Stimulated activated CD8-positive, alpha-beta memory T cell treated with anti-CD3 and anti-CD28 coated beads, Interleukin-4, amount 100 ng/mL, for 48 hours (primary cell): ENCODE measurements around the gene PYDC2.

Experiments used
- DNase-seq: peaks from one replicate; pipeline ENCODE4 v3.0.0-alpha.2; 2020

Gene PYDC2

DNA sequence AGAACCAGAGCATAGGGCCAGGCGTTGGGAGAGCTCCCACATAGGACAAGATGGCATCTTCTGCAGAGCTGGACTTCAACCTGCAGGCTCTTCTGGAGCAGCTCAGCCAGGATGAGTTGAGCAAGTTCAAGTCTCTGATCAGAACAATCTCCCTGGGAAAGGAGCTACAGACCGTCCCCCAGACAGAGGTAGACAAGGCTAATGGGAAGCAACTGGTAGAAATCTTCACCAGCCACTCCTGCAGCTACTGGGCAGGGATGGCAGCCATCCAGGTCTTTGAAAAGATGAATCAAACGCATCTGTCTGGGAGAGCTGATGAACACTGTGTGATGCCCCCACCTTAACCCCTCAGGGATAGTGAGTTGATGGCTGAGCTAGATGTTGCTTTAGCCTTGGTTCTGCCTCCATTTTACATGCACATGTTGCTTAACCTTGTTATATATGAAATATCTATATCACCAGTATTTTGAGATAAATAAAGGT, at the start of gene PYDC2:
TSS of gene PYDC2 (plus strand) at position 51 of the 483 bp plus-strand sequence. CDS start at position 51, 0 bp downstream.
- no peak for DNase-seq

DNA sequence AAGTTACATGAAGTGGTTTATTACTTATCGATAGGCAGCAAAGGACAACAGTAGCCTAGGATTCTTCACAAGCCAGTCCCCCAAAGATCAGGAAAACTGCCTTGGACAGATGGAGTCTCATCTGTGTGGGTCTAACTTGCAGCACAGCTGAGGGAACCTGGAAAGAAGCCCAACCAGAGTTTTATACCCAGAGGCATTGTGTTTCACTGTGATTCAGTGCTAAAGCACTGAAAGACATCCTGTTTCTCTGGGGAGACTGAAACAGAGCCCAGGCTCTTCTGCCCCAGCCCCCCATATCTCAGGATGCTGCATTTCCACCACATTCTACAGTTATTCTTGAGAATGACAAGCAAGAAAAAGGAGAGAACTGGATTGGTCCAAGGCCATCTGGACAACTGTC, 48.2 kb upstream of the PYDC2 start:
- DNase-seq: no peak

DNA sequence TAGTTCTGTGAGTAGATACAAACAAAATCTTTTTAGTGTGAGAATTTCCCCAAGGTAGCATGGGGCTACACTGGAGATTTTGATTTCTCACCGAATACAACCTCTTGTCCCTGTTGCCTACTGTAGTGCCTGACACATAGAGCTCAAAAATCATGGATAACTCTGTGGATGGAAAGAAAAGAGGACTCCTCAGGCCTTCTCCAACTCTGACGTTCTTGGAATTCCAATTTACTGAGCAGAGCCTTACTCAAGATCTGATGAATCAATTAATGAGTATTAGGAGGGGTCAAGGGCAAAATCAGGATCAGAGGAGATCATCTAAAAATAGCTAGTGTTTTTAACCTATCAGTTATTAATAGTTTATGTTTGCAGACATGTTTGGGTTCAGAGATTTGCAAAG, 46.7 kb upstream of the PYDC2 start:
- DNase-seq: no peak

- no peak for DNase-seq
Measured at GRCh38 chr3:191414732-191415131, 46.2 kb upstream of the PYDC2 start.

DNA sequence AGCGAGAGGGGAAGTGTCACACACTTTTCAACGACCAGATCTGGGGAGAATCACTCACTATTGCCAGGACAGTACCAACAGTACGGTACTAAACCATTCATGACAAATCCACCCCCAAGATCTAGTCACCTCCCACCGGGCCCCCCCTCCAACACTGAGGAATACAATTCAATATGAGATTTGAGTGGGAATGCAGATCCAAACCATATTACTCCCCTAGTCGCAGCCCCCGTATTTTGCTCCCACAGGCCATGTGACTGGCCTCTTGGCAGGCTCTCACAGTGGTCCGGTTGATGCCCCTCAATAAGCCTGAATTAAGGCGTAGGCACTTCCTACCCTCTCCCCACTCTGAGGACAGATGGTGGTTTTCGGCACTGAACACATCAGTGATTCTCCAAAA, 45.4 kb upstream of the PYDC2 start:
- DNase-seq: no peak

DNA sequence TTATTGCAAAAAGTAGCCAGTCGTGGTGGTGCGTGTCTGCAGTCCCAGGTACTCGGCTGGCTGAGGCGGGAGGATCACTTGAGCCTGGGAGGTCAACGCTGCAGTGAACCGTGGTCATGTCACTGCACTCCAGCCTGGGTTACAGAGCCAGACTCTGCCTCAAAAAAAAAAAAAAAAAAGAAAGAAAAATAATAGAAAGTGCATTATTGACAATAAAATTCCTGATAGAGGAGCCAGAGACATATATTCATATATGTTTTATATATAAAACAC, 43.6 kb upstream of the PYDC2 start:
- DNase-seq: no peak

DNA sequence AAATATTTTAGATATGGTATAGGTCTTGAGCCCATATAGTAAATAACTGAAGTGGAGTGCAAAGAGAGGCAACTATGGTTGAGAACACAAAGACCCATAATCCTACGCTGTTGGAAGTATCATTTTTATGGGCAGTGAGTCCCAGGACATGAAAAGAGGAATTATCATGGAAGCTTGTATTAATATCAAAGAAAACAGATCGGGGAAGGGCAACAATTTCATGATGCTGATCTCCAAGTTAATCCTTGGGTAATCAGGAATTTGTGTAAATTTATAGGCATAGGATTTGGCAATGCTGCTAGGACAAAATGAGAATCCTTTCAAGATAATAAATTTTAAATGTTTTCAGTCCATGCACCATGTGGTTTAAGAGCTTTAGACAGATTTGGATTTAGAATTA, 40.2 kb upstream of the PYDC2 start:
- no peak for DNase-seq

GRCh38 chr3:191424881-191425280, 36.1 kb upstream of the PYDC2 start:
- DNase-seq: no peak

GRCh38 chr3:191425322-191425734, 35.6 kb upstream of the PYDC2 start:
- no peak for DNase-seq

GRCh38 chr3:191426311-191426710, 34.7 kb upstream of the PYDC2 start:
- no peak for DNase-seq

- DNase-seq: no peak
Measured at GRCh38 chr3:191428177-191428576, 32.8 kb upstream of the PYDC2 start.

DNA sequence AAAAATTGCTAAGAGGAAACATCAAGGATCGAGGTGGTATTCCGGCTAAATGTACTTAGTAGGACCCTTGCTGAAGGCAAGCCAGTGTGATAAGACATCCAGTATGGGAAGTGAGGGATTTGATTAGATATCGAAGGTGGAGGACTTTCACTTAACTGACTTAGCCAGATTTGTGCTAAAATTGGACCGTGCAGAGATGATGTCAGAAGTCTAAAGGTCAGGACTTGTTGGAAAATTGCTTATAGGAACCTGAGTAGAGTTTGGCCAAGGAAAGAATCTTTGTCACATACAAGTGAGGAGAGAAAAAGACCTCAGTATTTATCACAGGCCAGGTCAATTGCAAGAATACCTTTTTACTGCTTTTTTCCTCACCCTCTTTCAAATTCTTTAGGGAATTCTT, 30.9 kb upstream of the PYDC2 start:
- DNase-seq: no peak

GRCh38 chr3:191431160-191431822, 29.7 kb upstream of the PYDC2 start:
- DNase-seq: no peak

DNA sequence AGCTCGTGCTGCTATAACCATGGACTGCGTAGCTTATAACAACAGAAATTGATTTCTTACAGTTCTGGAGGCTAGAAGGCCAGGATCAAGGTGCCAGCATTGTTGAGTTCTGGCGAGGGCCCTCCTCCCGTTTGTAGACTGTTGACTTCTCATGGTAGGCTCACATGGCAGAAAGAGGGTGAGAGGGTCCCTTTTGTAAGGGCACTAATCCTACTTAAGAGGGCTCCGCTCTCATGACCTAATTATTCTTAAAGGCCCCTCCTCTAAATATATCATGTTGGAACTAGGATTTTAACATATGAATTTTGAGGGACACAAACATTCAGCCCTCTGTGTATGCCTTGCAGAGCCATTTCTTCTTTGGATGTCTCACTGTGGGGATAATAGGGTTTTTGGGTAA, 28.8 kb upstream of the PYDC2 start:
- DNase-seq: no peak

GRCh38 chr3:191434024-191434423, 26.9 kb upstream of the PYDC2 start:
- DNase-seq: no peak

DNA sequence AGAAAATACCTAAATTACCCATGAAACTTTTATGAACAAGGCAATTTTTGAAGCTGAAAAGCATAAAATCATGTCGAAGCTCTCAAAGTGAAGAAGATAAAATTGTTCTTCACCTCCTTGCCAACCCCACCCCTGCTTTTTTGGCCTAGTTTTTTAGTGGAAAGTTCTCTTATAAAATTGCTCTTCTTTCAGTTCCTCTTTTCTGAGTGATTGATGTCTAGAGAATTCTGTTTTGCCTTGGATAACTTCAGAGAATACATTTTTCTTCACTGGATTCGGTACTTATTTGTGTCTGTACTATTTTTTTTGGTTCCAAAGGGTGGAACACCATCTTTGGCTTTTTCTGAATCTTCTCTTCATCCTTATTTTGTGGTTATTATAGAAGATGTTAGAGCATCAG, 25.0 kb upstream of the PYDC2 start:
- no peak for DNase-seq

- DNase-seq: no peak
Measured at GRCh38 chr3:191438150-191438814, 22.7 kb upstream of the PYDC2 start.

DNA sequence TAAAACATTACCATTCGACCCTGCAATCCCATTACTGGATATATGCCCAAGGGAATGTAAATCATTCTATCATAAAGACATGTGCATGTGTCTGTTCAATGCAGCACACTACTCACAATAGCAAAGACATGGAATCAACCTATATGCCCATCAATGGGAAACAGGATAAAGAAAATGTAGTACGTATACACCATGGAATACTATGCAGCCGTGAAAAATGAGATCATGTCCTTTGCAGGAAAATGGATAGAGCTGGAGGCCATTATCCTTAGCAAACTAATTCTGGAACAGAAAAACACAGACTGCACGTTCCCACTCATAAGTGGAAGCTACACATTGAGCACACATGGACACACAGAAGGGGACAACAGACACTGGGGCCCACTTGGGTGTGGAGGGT, 20.4 kb upstream of the PYDC2 start:
- DNase-seq: no peak

DNA sequence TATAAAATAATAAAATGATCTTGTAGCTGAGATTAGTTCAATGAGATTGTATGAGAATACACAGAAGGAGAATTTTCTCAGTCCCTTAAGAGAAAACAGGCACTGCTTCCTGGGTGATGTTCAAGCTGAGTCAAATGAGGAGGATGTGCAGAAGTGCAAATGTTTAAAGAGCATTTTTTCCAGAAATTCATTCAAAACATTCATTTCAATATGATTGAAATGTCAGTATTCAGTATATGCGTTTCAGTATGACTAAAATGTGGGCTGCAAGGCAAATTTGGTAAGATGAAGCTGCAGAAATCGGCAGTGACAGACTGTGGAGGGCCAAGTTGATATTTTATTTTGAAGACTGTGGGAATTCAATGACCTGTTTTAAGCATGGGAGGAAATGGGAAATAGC, 19.3 kb upstream of the PYDC2 start:
- DNase-seq: no peak

- DNase-seq: no peak
Measured at GRCh38 chr3:191444569-191444968, 16.4 kb upstream of the PYDC2 start.

DNA sequence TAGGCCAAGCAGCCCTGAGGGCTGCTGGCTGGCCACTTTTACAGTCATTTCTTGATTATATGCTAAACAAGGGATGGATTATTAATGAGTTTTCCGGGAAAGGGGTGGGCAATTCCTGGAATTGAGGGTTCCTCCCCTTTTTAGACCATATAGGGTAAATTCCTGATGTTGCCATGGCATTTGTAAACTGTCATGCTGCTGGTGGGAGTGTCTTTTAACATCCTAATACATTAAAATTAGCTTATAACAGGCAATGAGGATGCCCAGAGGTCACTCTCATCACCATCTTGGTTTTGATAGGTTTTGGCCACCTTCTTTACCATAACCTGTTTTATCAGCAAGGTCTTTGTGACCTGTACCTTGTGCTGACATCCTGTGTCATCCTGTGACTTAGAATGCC, 11.7 kb upstream of the PYDC2 start:
- no peak for DNase-seq

DNA sequence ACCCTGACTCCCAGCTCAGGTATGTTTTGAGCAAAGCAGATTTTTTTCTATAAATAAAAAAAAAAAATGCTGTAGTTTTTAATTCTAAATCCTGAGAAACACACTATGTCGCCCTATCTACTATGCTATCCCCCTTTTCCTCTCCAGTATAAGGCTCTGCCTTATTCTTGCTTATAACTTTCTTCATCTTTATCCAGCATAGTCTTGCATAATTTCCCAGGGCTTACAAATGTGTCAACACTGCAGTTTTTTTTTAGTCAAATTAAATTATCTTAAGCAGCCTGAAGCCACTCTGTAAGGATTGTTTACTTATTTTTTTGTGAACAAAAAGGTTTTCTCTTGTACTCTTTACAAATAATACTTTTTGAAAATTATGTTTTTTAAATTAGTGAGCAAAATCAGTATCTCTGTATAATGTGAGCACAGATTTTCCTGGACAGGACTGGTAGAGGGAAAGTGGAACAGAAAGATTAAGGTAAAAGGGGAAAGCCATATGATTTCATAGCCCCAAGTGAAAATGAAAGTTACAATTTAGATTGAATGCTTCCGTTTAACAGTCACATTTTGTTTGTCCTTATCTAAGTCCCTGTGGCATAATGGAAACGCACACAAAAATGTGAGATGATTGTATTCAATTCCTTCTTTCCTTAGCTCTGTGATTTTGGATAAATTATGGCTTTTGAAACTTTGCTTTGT, 5.6 kb upstream of the PYDC2 start:
- DNase-seq: no peak

DNA sequence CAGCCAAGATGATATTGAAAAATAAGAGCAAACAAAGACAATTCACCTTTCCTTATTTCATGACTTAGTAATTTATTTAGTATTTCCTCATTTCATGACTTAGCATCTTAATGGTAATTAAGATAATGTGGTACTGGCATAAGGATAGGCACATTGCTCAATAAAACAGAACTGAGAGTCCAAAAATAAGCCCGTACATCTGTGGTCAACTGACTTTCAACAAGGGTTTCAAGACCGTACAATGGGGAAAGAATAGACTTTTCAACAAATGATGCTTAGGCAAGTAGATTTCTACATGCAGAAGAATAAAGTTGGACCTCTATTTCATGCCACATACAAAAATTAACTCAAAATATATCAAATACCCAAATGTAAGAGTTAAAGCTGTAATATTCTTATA, 603 bp upstream of the PYDC2 start:
- no peak for DNase-seq

DNA sequence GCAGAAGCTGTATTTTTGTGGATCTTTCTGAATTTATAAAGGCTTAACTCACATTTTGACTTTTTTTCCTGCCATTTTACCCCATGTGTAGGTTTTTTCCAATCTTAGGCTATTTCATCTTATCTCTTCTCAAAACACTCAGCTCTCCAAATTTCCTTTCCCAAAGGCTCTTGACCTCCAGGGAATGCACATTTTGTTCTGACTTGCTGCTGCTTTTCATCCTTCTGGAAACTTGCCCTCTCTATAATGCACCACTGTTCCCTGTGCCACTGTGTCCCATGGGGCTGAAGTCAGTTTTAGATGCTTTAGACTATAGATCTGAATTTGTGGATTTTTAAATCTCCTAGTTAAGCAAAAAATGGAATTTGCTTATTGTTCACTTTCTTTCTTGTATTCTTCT, 9.1 kb downstream of the PYDC2 start:
- no peak for DNase-seq

- DNase-seq: no peak
Measured at GRCh38 chr3:191470545-191470944, 9.6 kb downstream of the PYDC2 start.
